Smooth muscle cell of bladder (primary cell): ENCODE results near the gene ELAVL1. TPM values are rescaled to one million over a fixed set of nuclear protein-coding genes. Genes with fewer than 3 reads are reported as not detected.

Experiments used
- total RNA-seq: library from RNA; depleted of rRNA; stranded (reverse); fragments of >200 nt; gene quantifications from 2 replicates; pipeline ENCODE4 v1.2.3, GENCODE V29; 2014

ELAVL1 gene
- total RNA-seq = 13.1 and 32.0 TPM in 2 replicates

GRCh38 chr19:8005534-8006256 lies at the start of gene ELAVL1:
Gene ELAVL1 (minus strand): TSS chr19:8005641. CDS start chr19:7991815, 13,826 bp downstream.

GRCh38 chr19:8052464-8052859 lies 47.0 kb upstream of the ELAVL1 start, which contains the start of gene CCL25:
Gene CCL25 (plus strand): TSS chr19:8052760. CDS start chr19:8053050, 290 bp downstream.

DNA sequence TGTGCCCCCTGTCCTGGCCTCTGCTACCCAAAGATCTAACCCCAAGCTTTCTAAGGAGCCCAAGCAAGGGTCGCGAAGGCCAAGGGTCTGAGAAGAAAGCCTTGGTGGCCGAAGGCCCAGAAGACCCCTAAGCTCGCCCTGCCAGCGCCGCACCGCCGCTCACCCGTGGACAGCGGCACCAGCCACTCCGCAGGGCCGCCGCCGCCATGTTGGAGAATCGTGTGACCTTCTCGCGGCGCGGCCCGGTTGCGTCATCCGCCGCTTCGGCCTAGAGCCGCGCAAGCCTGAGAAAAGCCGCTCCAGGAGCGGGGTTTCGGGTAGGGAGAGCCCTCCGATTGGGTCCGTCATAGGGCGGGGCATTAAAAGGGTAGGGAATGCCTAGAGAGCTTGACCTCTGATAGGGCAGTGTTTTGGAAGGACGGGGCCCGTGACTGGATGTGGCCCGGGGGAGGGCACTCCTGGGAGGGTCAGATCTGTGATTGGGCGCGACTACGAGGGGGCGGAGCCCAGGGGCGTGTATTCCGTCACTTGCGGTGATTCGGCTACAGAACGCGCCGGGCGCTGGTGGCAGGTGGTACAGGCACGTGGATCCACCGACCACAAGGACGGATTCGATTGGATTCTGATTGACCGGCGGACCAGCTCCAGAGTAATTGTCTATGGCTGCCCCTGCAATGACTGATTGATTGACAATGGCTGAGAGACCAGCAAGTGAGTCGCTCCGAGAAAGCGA lies 61.8 kb downstream of the ELAVL1 start, which contains the start of gene TIMM44:
TIMM44 (minus strand) TSS at position 223 of the 733 bp plus-strand sequence; CDS start at position 208, 15 bp downstream.

DNA sequence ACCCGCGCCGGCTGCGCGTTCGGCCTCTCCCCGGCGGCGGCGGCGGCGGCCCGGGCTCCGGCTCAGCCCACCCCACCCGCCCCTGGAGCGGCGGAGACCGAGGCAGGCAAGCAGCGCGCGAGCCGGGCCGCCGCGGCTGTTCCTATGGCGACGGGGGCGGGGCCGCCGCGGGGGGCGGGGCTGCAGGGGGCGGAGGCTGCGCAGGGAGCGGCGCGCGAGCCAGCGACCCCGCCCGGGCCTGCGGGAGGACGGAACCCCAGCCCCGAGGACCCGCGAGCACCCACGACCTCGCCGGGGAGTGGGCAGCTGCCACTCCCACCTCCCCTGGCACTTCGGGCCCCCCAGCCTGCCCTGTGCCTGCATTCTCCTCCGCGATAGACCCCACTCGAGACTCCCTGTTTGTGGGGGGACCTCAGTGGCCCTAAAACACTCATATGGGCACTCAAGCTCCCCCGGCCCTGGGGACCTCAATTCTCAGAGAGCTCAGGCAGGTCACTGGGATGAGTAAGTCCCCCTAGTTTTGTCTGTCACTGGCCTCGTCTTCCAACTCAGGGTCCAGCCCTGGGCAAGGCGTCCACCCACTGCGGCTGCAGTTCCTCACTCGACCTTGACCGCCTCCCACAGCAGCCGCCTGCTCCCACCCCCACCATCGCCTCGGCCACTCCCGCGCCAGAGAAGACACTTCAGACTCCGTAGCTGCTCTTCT lies 79.3 kb downstream of the ELAVL1 start, which contains the start of gene CTXN1:
CTXN1 (minus strand) TSS at position 115 of the 706 bp plus-strand sequence. CDS start 597 bp downstream, outside the sequence.

DNA sequence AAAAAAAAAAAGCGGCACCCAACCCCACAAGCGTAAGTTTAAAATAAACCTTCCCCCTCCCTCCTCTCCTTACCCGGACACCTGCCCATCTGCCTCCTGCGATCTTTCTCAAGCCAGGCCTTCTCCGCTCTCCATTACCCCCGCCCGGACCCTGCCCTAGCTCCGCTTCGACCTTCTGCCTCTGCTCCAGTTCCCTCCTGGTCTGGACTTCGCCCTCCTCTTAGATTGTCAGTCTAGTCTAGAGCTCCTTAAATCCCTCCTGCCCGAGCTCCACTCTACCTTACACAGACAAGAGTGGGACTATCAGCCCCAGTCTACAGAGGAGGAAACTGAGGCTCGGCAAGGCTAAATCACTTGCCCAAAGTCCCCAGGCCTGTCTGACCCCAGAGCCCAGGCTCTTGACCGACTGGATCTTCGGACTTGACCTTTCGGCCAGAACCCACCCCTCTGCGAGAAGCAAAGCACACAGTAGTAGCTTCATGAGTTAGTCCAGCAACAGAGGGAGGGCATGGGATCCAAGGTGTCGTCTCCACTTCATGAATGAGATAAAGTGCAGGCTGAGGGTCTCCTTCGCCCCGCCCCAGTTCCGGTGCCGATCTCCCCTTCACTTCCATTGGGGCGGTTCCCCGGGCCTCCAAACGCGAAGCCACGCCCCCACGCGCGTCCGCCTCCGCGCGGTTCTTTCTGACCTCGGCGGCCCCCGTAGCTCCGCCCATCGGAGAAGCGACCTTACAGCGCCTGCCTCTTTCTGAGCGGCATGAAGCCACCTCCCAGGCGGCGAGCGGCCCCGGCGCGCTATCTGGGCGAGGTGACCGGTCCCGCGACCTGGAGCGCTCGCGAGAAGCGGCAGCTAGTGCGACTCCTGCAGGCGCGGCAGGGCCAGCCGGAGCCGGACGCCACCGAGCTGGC lies 85.6 kb downstream of the ELAVL1 start, which contains the start of gene SNAPC2:
SNAPC2 (plus strand) TSS at position 729 of the 909 bp plus-strand sequence; CDS start at position 758, 29 bp downstream.

DNA sequence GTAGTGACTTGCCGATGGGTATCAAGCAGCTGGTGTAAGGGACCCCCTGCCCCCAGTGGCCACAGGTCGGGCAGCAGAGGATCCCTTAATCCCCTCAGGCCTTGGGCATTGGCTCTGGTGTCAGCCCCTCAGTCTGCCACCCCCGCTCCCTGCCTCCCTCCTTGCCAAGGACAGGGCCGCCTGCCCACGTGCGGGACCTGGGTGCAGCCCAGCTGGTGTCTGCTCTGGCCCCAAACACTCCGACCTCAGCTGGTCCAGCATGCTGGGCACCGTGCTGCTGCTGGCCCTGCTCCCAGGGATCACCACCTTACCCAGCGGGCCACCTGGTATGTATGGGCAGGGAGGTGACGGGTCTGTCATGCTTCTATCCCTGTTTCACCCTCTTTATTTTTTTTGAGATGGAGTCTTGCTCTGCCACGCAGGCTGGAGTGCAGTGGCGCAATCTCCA lies 90.8 kb downstream of the ELAVL1 start, which contains the start of gene TGFBR3L:
TGFBR3L (plus strand) TSS at position 233 of the 448 bp plus-strand sequence.

Other genes with a start within 250 kb of the ELAVL1 start
- not detected in 2 replicates for gene CLEC4M, start 242.4 kb downstream of the ELAVL1 start, total RNA-seq
- gene EVI5L, start 175.4 kb downstream of the ELAVL1 start, total RNA-seq = 13.5 and 14.7 TPM in 2 replicates
- gene PRR36, start 131.3 kb downstream of the ELAVL1 start, total RNA-seq = under 0.01 TPM in 1 of 2 replicates, not detected in the other
- 6.0 and 6.3 TPM in 2 replicates for gene LRRC8E, start 117.1 kb downstream of the ELAVL1 start, total RNA-seq
- 5.8 and 9.3 TPM in 2 replicates for gene MAP2K7, start 101.8 kb downstream of the ELAVL1 start, total RNA-seq
- 0.85 and 2.0 TPM in 2 replicates for gene TGFBR3L, start 90.8 kb downstream of the ELAVL1 start, total RNA-seq
- 11.7 and 14.1 TPM in 2 replicates for gene SNAPC2, start 85.3 kb downstream of the ELAVL1 start, total RNA-seq
- 0.85 and 1.9 TPM in 2 replicates for gene CTXN1, start 79.5 kb downstream of the ELAVL1 start, total RNA-seq
- 53.7 and 65.7 TPM in 2 replicates for gene TIMM44, start 62.0 kb downstream of the ELAVL1 start, total RNA-seq
- gene CCL25, start 47.1 kb upstream of the ELAVL1 start, total RNA-seq = not detected in 2 replicates
- not detected in 2 replicates for gene FBN3, start 144.0 kb upstream of the ELAVL1 start, total RNA-seq
- 9.4 and 14.5 TPM in 2 replicates for gene CERS4, start 203.7 kb upstream of the ELAVL1 start, total RNA-seq